ENCODE results near the gene CADM3. TPM values are rescaled to one million over a fixed set of nuclear protein-coding genes. Genes with fewer than 3 reads are reported as not detected.

CADM3 gene
- total and polyA plus RNA-seq, 2 of the 8 experiments (the other 6 are each of a cell fraction or from before 2014, with no cell fraction given), result 8.3 to 8.5 TPM

DNA sequence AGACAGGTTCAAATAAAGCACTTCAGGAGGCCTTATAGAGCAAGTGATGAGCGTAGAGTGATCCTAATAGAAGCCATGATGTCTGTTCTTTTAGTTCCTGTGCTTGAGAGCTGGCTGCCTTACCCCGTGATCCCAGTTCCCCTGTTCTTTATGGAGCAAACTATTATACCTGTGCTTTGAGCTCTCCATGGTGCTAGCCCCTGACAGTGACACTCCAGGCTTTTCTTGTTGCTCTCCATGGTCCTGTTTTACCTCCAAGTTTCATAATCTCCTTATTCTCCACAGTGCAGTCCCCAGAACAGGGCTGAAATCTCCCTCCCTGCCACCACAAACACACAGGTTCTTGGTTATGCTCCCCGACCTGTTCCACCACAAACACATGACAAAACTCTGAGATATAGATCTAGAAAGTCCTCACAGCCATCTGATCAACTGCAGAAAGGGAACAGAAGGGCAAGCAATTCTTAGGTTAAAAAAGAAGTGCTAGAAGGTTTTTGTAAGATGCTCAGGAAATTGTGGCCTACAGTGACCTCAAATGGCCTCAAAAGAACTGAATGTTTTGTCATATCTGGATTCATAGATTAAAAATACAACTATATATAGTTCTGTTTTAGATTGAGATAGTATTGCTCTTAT lies 6.0 kb downstream of the CADM3 start (continued):
- peak; percentile 100 for TF ChIP-seq SIN3A (conservative IDR thresholded peaks at IDR 0.05 in 1 of 2, IDR thresholded peaks at IDR 0.05 in 1 of 2; ENCODE audit: low read depth in 1 of 2, low read length in 2 of 2)
- TF ChIP-seq MAX (IDR thresholded peaks at IDR 0.05), result peak; percentile 53; the same call in 1 of the 2 replicates
- 0 out of 2 replicates have a peak, but pooled peaks have one; percentile 40 for TF ChIP-seq ATF2 (IDR thresholded peaks at IDR 0.05; ENCODE audit: low read length)
- TF ChIP-seq JUND (IDR thresholded peaks at IDR 0.05; ENCODE audit: low read length), result no peak
- TF ChIP-seq ASH2L (IDR thresholded peaks at IDR 0.05; ENCODE audit: low read length), result no peak

All from H1 (cell line).